CD14-positive monocyte (primary cell): ENCODE measurements around the gene MLYCD. TPM values are rescaled to one million over a fixed set of nuclear protein-coding genes. Genes with fewer than 3 reads are reported as not detected.

Experiments used
- DNase-seq, 3 donors: peaks; one replicate each; pipeline ENCODE4 v3.0.0-alpha.2; 2011 to 2022
- H2AFZ ChIP-seq: 2 replicates; pipeline ENCODE4 v1.6.0; 2012; ENCODE audit warnings: mild to moderate bottlenecking, low read depth, low read length, inconsistent platforms; ENCODE audit not compliant: insufficient read depth, poor library complexity, severe bottlenecking
- H3K27ac ChIP-seq, 2 donors: 1 replicate in 1 of 2; 2 replicates in 1 of 2; pipeline ENCODE4 v1.5.1; 2012 to 2013; ENCODE audit warnings: low read length in 2 of 2, control low read depth in 1 of 2, inconsistent platforms in 1 of 2, low read depth in 1 of 2, mild to moderate bottlenecking in 1 of 2
- H3K27me3 ChIP-seq, 2 donors: one replicate each; pipeline versions ENCODE4 v1.6.0 to v1.6.1; 2011 to 2013; ENCODE audit warnings: low read length in 2 of 2; ENCODE audit not compliant: control insufficient read depth in 2 of 2, insufficient read depth in 2 of 2
- H3K36me3 ChIP-seq, 2 donors: replicated peaks in 1 of 2; 1 replicate in 1 of 2; 2 replicates in 1 of 2; pipeline versions ENCODE4 v1.5.1 to v1.6.1; 2012 to 2013; ENCODE audit warnings: low read length in 2 of 2, control low read depth in 1 of 2, inconsistent platforms in 1 of 2, mild to moderate bottlenecking in 1 of 2; ENCODE audit not compliant: insufficient read depth in 2 of 2, control insufficient read depth in 1 of 2
- H3K4me1 ChIP-seq, 2 donors: 1 replicate in 1 of 2; 2 replicates in 1 of 2; pipeline versions ENCODE4 v1.5.1 to v1.6.1; 2012 to 2013; ENCODE audit warnings: low read length in 2 of 2, control low read depth in 1 of 2, inconsistent platforms in 1 of 2, mild to moderate bottlenecking in 1 of 2, moderate library complexity in 1 of 2; ENCODE audit not compliant: insufficient read depth in 2 of 2, control insufficient read depth in 1 of 2
- H3K4me2 ChIP-seq: replicated peaks from 2 replicates; pipeline ENCODE3; 2012; ENCODE audit warnings: low read length, moderate library complexity, mild to moderate bottlenecking; ENCODE audit not compliant: poor library complexity, severe bottlenecking; ENCODE audit errors: extremely low read depth
- H3K4me3 ChIP-seq, 3 experiments: fragments of 200-600 bp in 1 of 3; sonication (generic) in 1 of 3; replicated peaks in 1 of 3; 1 replicate in 2 of 3; 2 replicates in 1 of 3; pipeline ENCODE4 v1.5.1; 2011 to 2013; ENCODE audit warnings: low read length in 3 of 3, mild to moderate bottlenecking in 3 of 3, control low read depth in 2 of 3, low read depth in 2 of 3, inconsistent platforms in 1 of 3, moderate library complexity in 1 of 3
- H3K79me2 ChIP-seq: 2 replicates; pipeline ENCODE4 v1.6.0; 2012; ENCODE audit warnings: mild to moderate bottlenecking, control low read depth, inconsistent platforms, low read length, moderate library complexity; ENCODE audit not compliant: insufficient read depth
- H3K9ac ChIP-seq: 2 replicates; pipeline ENCODE4 v1.6.0; 2017; ENCODE audit warnings: low read length, mild to moderate bottlenecking; ENCODE audit not compliant: insufficient read depth, poor library complexity, severe bottlenecking
- H3K9me3 ChIP-seq, 2 donors: replicated peaks in 1 of 2; 1 replicate in 1 of 2; 2 replicates in 1 of 2; pipeline versions ENCODE4 v1.5.1 to v1.6.1; 2012 to 2013; ENCODE audit warnings: low read length in 2 of 2, control low read depth in 1 of 2; ENCODE audit not compliant: control insufficient read depth in 1 of 2, insufficient read depth in 1 of 2
- H4K20me1 ChIP-seq: 2 replicates; pipeline ENCODE4 v1.6.0; 2012; ENCODE audit warnings: mild to moderate bottlenecking, low read length, control low read depth, moderate library complexity; ENCODE audit not compliant: insufficient read depth
- H3K27ac Mint-ChIP-seq, 7 donors: one replicate each; pipeline ENCODE4 v1.8.0; 2020; ENCODE audit warnings: mild to moderate bottlenecking in 7 of 7, mixed read lengths in 7 of 7, moderate library complexity in 6 of 7, inconsistent platforms in 2 of 7
- H3K27me3 Mint-ChIP-seq, 3 donors: one replicate each; pipeline ENCODE4 v1.8.0; 2021 to 2022; ENCODE audit warnings: low read depth in 3 of 3, mild to moderate bottlenecking in 3 of 3, mixed read lengths in 3 of 3, moderate library complexity in 3 of 3, inconsistent platforms in 1 of 3
- H3K36me3 Mint-ChIP-seq, 2 donors: one replicate each; pipeline ENCODE4 v1.8.0; 2020; ENCODE audit warnings: mixed read lengths in 2 of 2, inconsistent platforms in 1 of 2, mild to moderate bottlenecking in 1 of 2
- H3K4me1 Mint-ChIP-seq: one replicate; pipeline ENCODE4 v1.8.0; 2020; ENCODE audit warnings: mild to moderate bottlenecking, mixed read lengths
- H3K4me3 Mint-ChIP-seq, 2 donors: one replicate each; pipeline ENCODE4 v1.8.0; 2020; ENCODE audit warnings: mild to moderate bottlenecking in 2 of 2, mixed read lengths in 2 of 2, moderate library complexity in 1 of 2
- H3K9me3 Mint-ChIP-seq, 7 donors: one replicate each; pipeline ENCODE4 v1.8.0; 2020 to 2022; ENCODE audit warnings: mixed read lengths in 7 of 7, mild to moderate bottlenecking in 6 of 7, moderate library complexity in 6 of 7, inconsistent platforms in 2 of 7
- CTCF ChIP-seq: fragments of 200-600 bp; IDR thresholded peaks from one replicate; pipeline ENCODE4 v1.8.0; 2022; ENCODE audit warnings: antibody characterized with exemption, mild to moderate bottlenecking
- WGBS: methylation state at CpG from one replicate; pipeline ENCODE4 v1.1.5; 2013; ENCODE audit warnings: missing lambda C conversion rate; ENCODE audit not compliant: insufficient coverage; 5-methylcytosine and 5-hydroxymethylcytosine counted together
- intact Hi-C, 2 donors: fragments of 100-400 bp; cut with micrococcal nuclease; formaldehyde crosslinking; loops; one replicate each; pipeline versions ENCODE4 v1.15.0 to v1.15.1; 2023
- polyA plus RNA-seq, 3 donors: library from polyadenylated mRNA; depleted of rRNA in 1 of 3; unstranded in 2 of 3; stranded (reverse) in 1 of 3; fragments of 300-500 nt in 2 of 3; fragments of >200 nt in 1 of 3; fragmentation: Illumina TruSeq in 2 of 3; gene quantifications; 1 replicate in 2 of 3; 2 replicates in 1 of 3; pipeline ENCODE4 v1.2.3, GENCODE V29; 2012 to 2021

Gene MLYCD
- polyA plus RNA-seq, 3 donors = 1.2 to 2.4 (median 1.3) TPM

GRCh38 chr16:83903751-83904150, 4.8 kb downstream of the MLYCD start:
- Histone ChIP-seq H3K36me3 (peaks cover 22 to 67% of the 10 kb centered on the region in 2 donors), H3K4me3 (no peak overlapping the region), H3K9me3 (no peaks in the 10 kb centered on the region), H3K9ac (no peak overlapping the region), H3K4me1 (peaks cover 10 to 22% of the 10 kb centered on the region in 2 donors), H2AFZ (no peak overlapping the region), H3K4me2 (no peak overlapping the region), H3K27me3 (no peaks in the 10 kb centered on the region), H3K79me2 (peaks cover 53% of the 10 kb centered on the region), H4K20me1 (peaks cover 63% of the 10 kb centered on the region), H3K27ac (no peak overlapping the region)
- intact Hi-C loops = no loop called here
- Mint-ChIP-seq H3K4me1 (peaks cover 20% of the 10 kb centered on the region), H3K36me3 (peaks cover 36 to 56% of the 10 kb centered on the region in 2 donors), H3K27ac (peak overlapping the region in 1 of 7 donors; percentile 35), H3K4me3 (no peak overlapping the region), H3K9me3 (no peaks in the 10 kb centered on the region), H3K27me3 (peaks cover 0 to 3% (median 0%) of the 10 kb centered on the region in 3 donors)
- DNase-seq = no peak
- WGBS = 95% methylated on average over 7 of the region's 10 CpGs
- no peak for TF ChIP-seq CTCF

GRCh38 chr16:83906683-83907082, 7.8 kb downstream of the MLYCD start:
- Histone ChIP-seq H3K9ac (no peak overlapping the region), H3K4me2 (no peak overlapping the region), H3K27me3 (no peaks in the 10 kb centered on the region), H4K20me1 (peaks cover 43% of the 10 kb centered on the region), H3K36me3 (peaks cover 43 to 87% of the 10 kb centered on the region in 2 donors), H3K79me2 (peaks cover 32% of the 10 kb centered on the region), H2AFZ (no peak overlapping the region), H3K4me1 (no peaks in the 10 kb centered on the region), H3K4me3 (no peak overlapping the region), H3K9me3 (no peaks in the 10 kb centered on the region), H3K27ac (no peak overlapping the region)
- no peak overlapping the region for H3K27ac Mint-ChIP-seq
- H3K9me3 Mint-ChIP-seq = peaks cover 0 to 3% (median 0%) of the 10 kb centered on the region in 7 donors
- intact Hi-C loops = no loop called here
- peaks cover 4% of the 10 kb centered on the region for H3K4me1 Mint-ChIP-seq
- no peak overlapping the region for H3K4me3 Mint-ChIP-seq
- peaks cover 59 to 78% of the 10 kb centered on the region in 2 donors for H3K36me3 Mint-ChIP-seq
- no peak for DNase-seq
- peaks cover 0 to 4% (median 0%) of the 10 kb centered on the region in 3 donors for H3K27me3 Mint-ChIP-seq
- no peak for TF ChIP-seq CTCF
- 84% methylated on average over 5 of the region's 8 CpGs for WGBS
